ENCODE measurements around the gene KISS1.

KISS1 gene

GRCh38 chr1:204227996-204228785, 31.9 kb upstream of the KISS1 start:
- Histone ChIP-seq H3K9me3 (replicated peaks; ENCODE audit: low read length) (no peaks in the 10 kb centered on the region), H3K27me3 (ENCODE audit: control insufficient read depth, insufficient read depth, low read length) (no peaks in the 10 kb centered on the region), H3K4me2 (ENCODE audit: low read length) (no peak overlapping the region), H3K4me1 (ENCODE audit: control insufficient read depth, insufficient read depth, low read length) (peaks cover 7% of the 10 kb centered on the region), H3K9ac (ENCODE audit: low read depth, low read length) (no peak overlapping the region), H3K36me3 (ENCODE audit: insufficient read depth, low read length) (peaks cover 15% of the 10 kb centered on the region), H3K4me3 (ENCODE audit: low read length) (no peak overlapping the region)

DNA sequence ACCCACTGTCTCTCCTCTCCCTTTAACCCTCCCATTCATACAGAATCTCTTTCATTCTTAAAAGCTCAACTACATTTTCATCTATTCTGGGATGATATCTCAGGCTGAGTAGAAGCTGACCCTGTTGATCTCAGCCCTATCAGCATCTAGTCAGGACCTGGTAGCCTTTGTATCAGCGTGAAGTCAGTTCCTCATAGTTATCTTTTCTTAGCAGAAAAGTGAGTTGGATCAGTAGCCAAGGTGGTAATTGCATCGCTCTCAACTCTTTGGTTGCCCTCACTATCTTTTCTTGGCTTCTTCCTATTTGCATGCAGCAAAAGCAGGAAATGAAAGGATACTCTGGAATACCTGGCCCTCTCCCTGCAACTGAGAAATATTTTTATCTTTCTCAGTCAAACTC, 31.1 kb upstream of the KISS1 start:
- Histone ChIP-seq H3K9me3 (replicated peaks; ENCODE audit: low read length) (no peaks in the 10 kb centered on the region), H3K4me1 (ENCODE audit: control insufficient read depth, insufficient read depth, low read length) (peaks cover 7% of the 10 kb centered on the region), H3K4me2 (ENCODE audit: low read length) (no peak overlapping the region), H3K27me3 (ENCODE audit: control insufficient read depth, insufficient read depth, low read length) (no peaks in the 10 kb centered on the region), H3K4me3 (ENCODE audit: low read length) (no peak overlapping the region), H3K9ac (ENCODE audit: low read depth, low read length) (no peak overlapping the region), H3K36me3 (ENCODE audit: insufficient read depth, low read length) (peaks cover 16% of the 10 kb centered on the region)

DNA sequence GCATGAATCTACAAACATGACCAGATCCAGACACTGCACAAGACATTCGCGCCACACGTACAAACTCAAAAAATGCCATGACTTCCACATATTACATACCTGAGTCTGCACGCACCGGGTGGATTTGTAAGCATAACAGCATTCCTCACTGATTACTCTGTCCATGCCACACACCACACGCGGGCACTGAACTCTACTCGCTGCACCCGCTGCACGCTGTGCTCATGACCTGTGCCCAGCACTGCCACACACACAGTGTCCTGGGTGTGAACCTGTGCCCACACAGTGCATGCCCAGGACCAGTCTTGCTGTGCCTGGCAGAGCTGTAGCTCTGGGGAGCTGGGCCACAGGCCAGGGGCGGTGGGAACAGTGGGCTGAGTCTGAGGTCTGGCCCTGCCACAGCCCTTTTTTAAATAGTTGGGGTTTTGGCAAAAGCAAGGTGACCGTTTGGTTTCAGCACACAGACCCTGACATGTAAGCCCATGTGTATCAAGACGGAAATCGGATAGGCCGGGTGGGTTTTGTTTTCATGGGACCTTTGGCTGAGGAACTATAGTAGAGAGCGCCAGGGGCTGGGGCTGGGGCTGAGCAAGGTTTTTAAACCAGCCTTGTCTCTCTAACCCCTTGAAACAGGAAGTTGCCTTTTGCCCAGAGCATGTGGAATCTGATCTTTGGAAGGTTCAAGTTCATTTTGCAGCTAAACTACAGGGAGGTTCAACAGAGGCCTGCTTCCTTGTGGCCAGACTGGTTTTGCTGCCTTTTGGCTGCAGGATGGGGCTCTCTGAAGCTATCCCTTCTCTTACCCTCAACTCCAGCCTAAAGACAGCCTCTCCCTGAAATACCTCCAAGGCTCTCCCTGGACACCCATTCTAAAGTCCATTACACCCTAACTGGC, 29.8 kb upstream of the KISS1 start:
- Histone ChIP-seq H3K9ac (ENCODE audit: low read depth, low read length) (no peak overlapping the region), H3K9me3 (replicated peaks; ENCODE audit: low read length) (no peaks in the 10 kb centered on the region), H3K4me1 (ENCODE audit: control insufficient read depth, insufficient read depth, low read length) (peaks cover 7% of the 10 kb centered on the region), H3K4me2 (ENCODE audit: low read length) (no peak overlapping the region), H3K4me3 (ENCODE audit: low read length) (no peak overlapping the region), H3K27me3 (ENCODE audit: control insufficient read depth, insufficient read depth, low read length) (no peaks in the 10 kb centered on the region), H3K36me3 (ENCODE audit: insufficient read depth, low read length) (peaks cover 23% of the 10 kb centered on the region)

GRCh38 chr1:204224655-204225054, 28.4 kb upstream of the KISS1 start:
- Histone ChIP-seq H3K4me1 (ENCODE audit: control insufficient read depth, insufficient read depth, low read length) (peaks cover 7% of the 10 kb centered on the region), H3K27me3 (ENCODE audit: control insufficient read depth, insufficient read depth, low read length) (no peaks in the 10 kb centered on the region), H3K9ac (ENCODE audit: low read depth, low read length) (no peak overlapping the region), H3K9me3 (replicated peaks; ENCODE audit: low read length) (no peaks in the 10 kb centered on the region), H3K4me2 (ENCODE audit: low read length) (no peak overlapping the region), H3K4me3 (ENCODE audit: low read length) (no peak overlapping the region), H3K36me3 (ENCODE audit: insufficient read depth, low read length) (peaks cover 18% of the 10 kb centered on the region)

GRCh38 chr1:204223129-204223860, 27.0 kb upstream of the KISS1 start:
- no peaks in the 10 kb centered on the region for H3K9me3 ChIP-seq (replicated peaks; ENCODE audit: low read length)
- H3K36me3 ChIP-seq (ENCODE audit: insufficient read depth, low read length): peaks cover 22% of the 10 kb centered on the region
- no peak overlapping the region for H3K9ac ChIP-seq (ENCODE audit: low read depth, low read length)
- H3K4me2 ChIP-seq (ENCODE audit: low read length): no peak overlapping the region
- H3K4me3 ChIP-seq (ENCODE audit: low read length): no peak overlapping the region
- H3K27me3 ChIP-seq (ENCODE audit: control insufficient read depth, insufficient read depth, low read length): peaks cover 4% of the 10 kb centered on the region
- H3K4me1 ChIP-seq (ENCODE audit: control insufficient read depth, insufficient read depth, low read length): peaks cover 7% of the 10 kb centered on the region

GRCh38 chr1:204222764-204223055, 26.4 kb upstream of the KISS1 start:
- H3K4me1 ChIP-seq (ENCODE audit: control insufficient read depth, insufficient read depth, low read length): peaks cover 7% of the 10 kb centered on the region
- H3K9me3 ChIP-seq (replicated peaks; ENCODE audit: low read length): no peaks in the 10 kb centered on the region
- no peak overlapping the region for H3K4me3 ChIP-seq (ENCODE audit: low read length)
- no peak overlapping the region for H3K4me2 ChIP-seq (ENCODE audit: low read length)
- H3K27me3 ChIP-seq (ENCODE audit: control insufficient read depth, insufficient read depth, low read length): peaks cover 10% of the 10 kb centered on the region
- H3K36me3 ChIP-seq (ENCODE audit: insufficient read depth, low read length): peaks cover 22% of the 10 kb centered on the region
- H3K9ac ChIP-seq (ENCODE audit: low read depth, low read length): no peak overlapping the region

DNA sequence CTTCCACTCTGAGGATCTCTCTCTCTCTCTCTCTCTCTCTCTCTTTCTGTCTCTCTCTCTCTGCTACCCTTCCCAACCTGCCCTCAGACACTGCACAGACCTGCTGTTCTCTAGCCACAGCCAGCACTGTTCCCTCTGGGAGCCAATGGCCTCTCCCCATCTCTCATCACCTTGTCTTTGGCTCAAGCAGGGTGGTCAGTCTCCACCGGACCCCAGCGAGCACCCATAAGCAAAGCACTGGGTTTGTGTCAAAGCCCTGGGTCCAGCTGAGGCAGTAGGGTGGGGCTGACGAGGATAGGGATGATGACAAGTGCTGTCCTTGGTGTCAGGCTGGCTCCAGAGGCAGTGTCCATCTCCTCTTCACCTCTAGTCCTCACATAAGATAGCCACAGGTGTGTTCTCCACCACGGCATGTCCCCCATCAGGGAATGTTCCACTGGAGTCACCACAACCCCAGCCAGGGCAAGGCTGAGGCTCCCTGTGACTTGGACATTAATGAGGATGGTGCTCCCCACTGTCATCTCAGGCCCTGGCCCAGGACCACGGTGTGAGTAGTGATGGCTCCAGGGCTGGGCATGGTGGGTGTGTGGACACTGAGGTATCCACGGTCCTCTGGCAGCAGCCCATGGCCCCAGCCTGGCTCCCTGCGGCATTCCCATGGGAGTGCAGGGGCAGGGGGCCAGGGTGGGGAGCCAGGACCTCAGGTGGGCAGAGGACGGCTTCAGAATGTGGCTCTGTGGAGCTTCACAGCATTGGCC, 25.9 kb upstream of the KISS1 start:
- Histone ChIP-seq H3K9me3 (replicated peaks; ENCODE audit: low read length) (no peaks in the 10 kb centered on the region), H3K4me3 (ENCODE audit: low read length) (no peak overlapping the region), H3K4me2 (ENCODE audit: low read length) (no peak overlapping the region), H3K4me1 (ENCODE audit: control insufficient read depth, insufficient read depth, low read length) (peaks cover 7% of the 10 kb centered on the region), H3K36me3 (ENCODE audit: insufficient read depth, low read length) (peaks cover 22% of the 10 kb centered on the region), H3K27me3 (ENCODE audit: control insufficient read depth, insufficient read depth, low read length) (peaks cover 14% of the 10 kb centered on the region), H3K9ac (ENCODE audit: low read depth, low read length) (no peak overlapping the region)

DNA sequence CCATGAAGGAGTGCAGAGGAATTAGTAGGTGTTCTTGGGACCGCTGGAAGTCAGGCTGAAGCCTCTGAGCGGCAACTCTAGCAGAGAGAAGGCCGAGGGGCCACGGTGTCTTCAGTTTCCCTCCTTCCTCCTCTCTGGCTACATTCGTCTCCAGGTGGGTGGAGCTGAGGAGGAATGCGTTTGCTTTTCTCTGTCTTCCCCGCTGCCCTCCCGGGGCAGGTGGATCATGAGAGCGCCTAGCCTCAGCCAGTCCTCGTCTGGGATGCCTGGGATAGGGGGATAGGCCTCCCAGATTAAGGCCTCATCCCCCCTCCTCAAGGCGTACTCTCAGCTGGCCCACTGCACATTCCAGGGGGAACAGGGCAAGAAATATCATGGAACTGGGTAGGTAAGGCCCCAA, 25.0 kb upstream of the KISS1 start:
- Histone ChIP-seq H3K9ac (ENCODE audit: low read depth, low read length) (no peak overlapping the region), H3K4me3 (ENCODE audit: low read length) (no peak overlapping the region), H3K4me1 (ENCODE audit: control insufficient read depth, insufficient read depth, low read length) (peaks cover 7% of the 10 kb centered on the region), H3K4me2 (ENCODE audit: low read length) (no peak overlapping the region), H3K36me3 (ENCODE audit: insufficient read depth, low read length) (peaks cover 22% of the 10 kb centered on the region), H3K9me3 (replicated peaks; ENCODE audit: low read length) (no peaks in the 10 kb centered on the region), H3K27me3 (ENCODE audit: control insufficient read depth, insufficient read depth, low read length) (peaks cover 15% of the 10 kb centered on the region)

GRCh38 chr1:204219971-204220616, 23.8 kb upstream of the KISS1 start:
- Histone ChIP-seq H3K36me3 (ENCODE audit: insufficient read depth, low read length) (peaks cover 22% of the 10 kb centered on the region), H3K9ac (ENCODE audit: low read depth, low read length) (no peak overlapping the region), H3K4me2 (ENCODE audit: low read length) (no peak overlapping the region), H3K27me3 (ENCODE audit: control insufficient read depth, insufficient read depth, low read length) (peaks cover 15% of the 10 kb centered on the region), H3K4me1 (ENCODE audit: control insufficient read depth, insufficient read depth, low read length) (no peaks in the 10 kb centered on the region), H3K9me3 (replicated peaks; ENCODE audit: low read length) (no peaks in the 10 kb centered on the region), H3K4me3 (ENCODE audit: low read length) (no peak overlapping the region)

GRCh38 chr1:204218552-204218951, 22.3 kb upstream of the KISS1 start:
- Histone ChIP-seq H3K9me3 (replicated peaks; ENCODE audit: low read length) (no peaks in the 10 kb centered on the region), H3K36me3 (ENCODE audit: insufficient read depth, low read length) (peaks cover 16% of the 10 kb centered on the region), H3K4me3 (ENCODE audit: low read length) (no peak overlapping the region), H3K4me1 (ENCODE audit: control insufficient read depth, insufficient read depth, low read length) (peaks cover 5% of the 10 kb centered on the region), H3K27me3 (ENCODE audit: control insufficient read depth, insufficient read depth, low read length) (peaks cover 15% of the 10 kb centered on the region), H3K4me2 (ENCODE audit: low read length) (no peak overlapping the region), H3K9ac (ENCODE audit: low read depth, low read length) (no peak overlapping the region)

All from skeletal muscle satellite cell (primary cell).